Retinal pigment epithelial cell (primary cell): ENCODE results near the gene ST3GAL4.

Experiments
- DNase-seq: peaks from one replicate; pipeline ENCODE4 v3.0.0-alpha.2; 2010; ENCODE audit warnings: low read depth
- H3K4me3 ChIP-seq: 2 replicates; pipeline ENCODE4 v1.5.1; 2011; ENCODE audit warnings: mild to moderate bottlenecking, low read length, control low read depth, moderate library complexity
- TF ChIP-seq, protein P1 (sequence below): conservative IDR thresholded peaks from 2 replicates; pipeline ENCODE4 v1.5.1; 2011; ENCODE audit warnings: low read depth, low read length, control low read depth, inconsistent platforms

Gene ST3GAL4

GRCh38 chr11:126431401-126432064 lies 76.0 kb downstream of the ST3GAL4 start:
- no peak for DNase-seq
- TF ChIP-seq, protein P1, sequence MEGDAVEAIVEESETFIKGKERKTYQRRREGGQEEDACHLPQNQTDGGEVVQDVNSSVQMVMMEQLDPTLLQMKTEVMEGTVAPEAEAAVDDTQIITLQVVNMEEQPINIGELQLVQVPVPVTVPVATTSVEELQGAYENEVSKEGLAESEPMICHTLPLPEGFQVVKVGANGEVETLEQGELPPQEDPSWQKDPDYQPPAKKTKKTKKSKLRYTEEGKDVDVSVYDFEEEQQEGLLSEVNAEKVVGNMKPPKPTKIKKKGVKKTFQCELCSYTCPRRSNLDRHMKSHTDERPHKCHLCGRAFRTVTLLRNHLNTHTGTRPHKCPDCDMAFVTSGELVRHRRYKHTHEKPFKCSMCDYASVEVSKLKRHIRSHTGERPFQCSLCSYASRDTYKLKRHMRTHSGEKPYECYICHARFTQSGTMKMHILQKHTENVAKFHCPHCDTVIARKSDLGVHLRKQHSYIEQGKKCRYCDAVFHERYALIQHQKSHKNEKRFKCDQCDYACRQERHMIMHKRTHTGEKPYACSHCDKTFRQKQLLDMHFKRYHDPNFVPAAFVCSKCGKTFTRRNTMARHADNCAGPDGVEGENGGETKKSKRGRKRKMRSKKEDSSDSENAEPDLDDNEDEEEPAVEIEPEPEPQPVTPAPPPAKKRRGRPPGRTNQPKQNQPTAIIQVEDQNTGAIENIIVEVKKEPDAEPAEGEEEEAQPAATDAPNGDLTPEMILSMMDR, result no peak
- no peak overlapping the region for H3K4me3 ChIP-seq

DNA sequence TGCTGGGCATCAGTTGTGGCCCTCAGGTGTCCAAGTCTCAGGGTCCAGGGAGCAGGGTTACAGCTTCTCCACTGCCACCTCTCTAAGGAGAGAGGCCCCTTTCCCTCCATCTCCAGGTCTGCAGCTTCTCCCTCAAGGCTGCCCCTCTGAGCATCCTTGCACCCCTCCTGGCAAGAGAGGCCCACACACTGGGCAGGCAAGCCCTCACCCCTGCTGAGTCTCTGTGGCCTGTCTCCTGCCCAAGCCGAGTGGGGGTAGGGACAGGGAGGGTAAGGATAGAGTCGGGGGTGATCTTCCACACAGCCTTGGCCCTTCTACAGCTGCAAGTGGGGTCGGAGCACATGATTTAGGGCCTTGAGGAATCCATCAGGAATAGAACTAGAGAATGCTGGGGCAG lies 76.6 kb downstream of the ST3GAL4 start:
- TF ChIP-seq, protein P1, result no peak
- H3K4me3 ChIP-seq, result no peak overlapping the region

GRCh38 chr11:126432525-126432924 lies 77.0 kb downstream of the ST3GAL4 start:
- DNase-seq, result no peak
- H3K4me3 ChIP-seq, result no peak overlapping the region
- TF ChIP-seq, protein P1, result no peak

More for the DNA sequence above, 76.6 kb downstream of the ST3GAL4 start:
- DNase-seq, result no peak

DNA sequence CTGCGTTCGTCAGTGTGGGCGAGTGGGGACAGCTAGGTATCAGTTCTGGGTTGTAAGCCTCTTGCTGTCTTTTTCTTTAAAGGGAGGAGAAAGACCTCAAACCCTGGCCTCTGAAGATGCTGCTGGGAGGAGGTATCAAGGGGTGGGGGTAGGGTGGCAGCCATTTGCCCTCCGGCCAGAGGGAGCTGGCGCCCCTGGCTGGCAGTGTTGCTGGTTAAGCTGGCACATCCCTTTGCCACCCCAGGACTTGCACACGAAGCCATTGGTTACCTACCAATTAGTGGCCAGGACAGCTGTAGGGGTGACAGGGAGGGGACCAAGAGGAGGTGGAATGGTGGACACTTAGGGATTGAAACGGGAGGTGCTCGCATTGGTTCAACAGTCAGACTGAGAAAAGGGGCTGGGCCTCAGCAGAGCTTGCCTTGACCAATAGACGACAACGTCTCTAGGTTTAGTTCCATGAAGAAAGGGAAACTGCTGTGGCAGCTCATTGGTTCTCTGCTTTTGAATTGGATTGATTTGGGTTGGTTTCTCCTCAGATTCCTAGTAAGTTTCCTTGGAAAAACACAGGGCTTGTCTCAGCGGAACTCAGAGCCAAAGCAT lies 77.9 kb downstream of the ST3GAL4 start:
- DNase-seq, result no peak
- H3K4me3 ChIP-seq, result no peak overlapping the region
- TF ChIP-seq, protein P1, result no peak

DNA sequence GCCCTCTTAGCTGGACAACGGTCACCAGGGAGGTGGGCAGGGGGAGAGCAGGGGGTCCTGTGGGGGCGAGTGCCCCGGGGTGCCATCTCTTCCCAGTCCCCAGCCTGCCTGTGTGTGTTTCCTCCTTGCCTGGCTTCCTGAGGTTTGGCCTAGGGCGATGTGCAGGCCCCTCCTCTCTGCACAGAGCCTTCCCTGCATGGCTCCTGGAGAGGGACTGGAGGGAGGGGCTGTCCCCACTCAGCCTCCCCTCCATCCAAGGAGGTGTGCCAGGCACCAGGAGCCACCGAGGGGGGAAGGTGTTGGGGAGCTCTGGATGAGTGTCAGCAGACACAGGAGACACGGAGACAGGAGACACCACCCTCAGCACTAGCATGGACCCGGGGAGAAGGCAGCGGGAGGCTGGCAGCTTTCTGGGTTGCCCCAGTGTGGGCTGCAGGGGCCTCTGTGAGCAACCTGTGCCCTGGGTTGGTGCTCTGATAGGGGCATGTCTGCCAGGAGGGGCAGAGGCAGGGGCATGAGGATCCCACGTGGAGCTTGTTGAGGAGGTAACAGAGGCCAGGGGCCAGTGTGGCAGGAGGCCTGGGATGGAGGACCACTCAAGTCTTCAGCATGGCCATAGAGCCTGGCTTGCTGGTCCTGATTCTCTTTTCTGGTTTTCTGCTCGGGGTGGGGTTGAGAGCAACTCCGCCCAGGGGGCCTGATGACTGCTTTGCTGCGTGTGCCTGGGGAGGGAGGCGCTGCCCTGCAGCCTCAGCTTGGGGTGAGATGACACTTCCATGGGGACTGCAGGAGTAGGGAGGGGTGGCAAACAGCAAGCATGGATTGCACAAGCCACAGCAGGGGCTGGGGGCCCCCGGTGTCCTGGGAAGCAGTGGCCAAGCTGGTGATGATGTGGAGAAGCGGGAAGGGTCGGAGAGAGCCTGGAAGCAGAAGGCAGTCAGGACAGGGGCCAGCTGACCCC lies 78.8 kb downstream of the ST3GAL4 start:
- DNase-seq, result no peak
- H3K4me3 ChIP-seq, result no peak overlapping the region
- TF ChIP-seq, protein P1, result no peak

- H3K4me3 ChIP-seq, result no peak overlapping the region
- TF ChIP-seq, protein P1, result no peak
- DNase-seq, result no peak
Observed at GRCh38 chr11:126434950-126435335, 79.5 kb downstream of the ST3GAL4 start.
